WTC11 (cell line): Measurements from ENCODE around the gene S100A2.

ENCODE experiments used
- MXD4 ChIP-seq: fragments of 250-450 bp; sonication (Bioruptor Pico); IDR thresholded peaks from 2 replicates; pipeline ENCODE4 v1.8.0; 2021; ENCODE audit warnings: mild to moderate bottlenecking, moderate library complexity, borderline replicate concordance
- SP1 ChIP-seq: sonication (generic); formaldehyde crosslinking; conservative IDR thresholded peaks from 2 replicates; pipeline ENCODE4 v1.8.1; 2022; ENCODE audit warnings: missing genetic modification reagents
- TF ChIP-seq, protein P1 (sequence below): sonication (generic); formaldehyde crosslinking; IDR thresholded peaks from 2 replicates; pipeline ENCODE4 v1.8.0; 2022; ENCODE audit warnings: mild to moderate bottlenecking, missing genetic modification reagents
- TF ChIP-seq, protein P2 (sequence below): sonication (generic); formaldehyde crosslinking; IDR thresholded peaks from 2 replicates; pipeline ENCODE4 v1.8.0; 2023; ENCODE audit warnings: missing genetic modification reagents, mild to moderate bottlenecking, borderline replicate concordance

DNA sequence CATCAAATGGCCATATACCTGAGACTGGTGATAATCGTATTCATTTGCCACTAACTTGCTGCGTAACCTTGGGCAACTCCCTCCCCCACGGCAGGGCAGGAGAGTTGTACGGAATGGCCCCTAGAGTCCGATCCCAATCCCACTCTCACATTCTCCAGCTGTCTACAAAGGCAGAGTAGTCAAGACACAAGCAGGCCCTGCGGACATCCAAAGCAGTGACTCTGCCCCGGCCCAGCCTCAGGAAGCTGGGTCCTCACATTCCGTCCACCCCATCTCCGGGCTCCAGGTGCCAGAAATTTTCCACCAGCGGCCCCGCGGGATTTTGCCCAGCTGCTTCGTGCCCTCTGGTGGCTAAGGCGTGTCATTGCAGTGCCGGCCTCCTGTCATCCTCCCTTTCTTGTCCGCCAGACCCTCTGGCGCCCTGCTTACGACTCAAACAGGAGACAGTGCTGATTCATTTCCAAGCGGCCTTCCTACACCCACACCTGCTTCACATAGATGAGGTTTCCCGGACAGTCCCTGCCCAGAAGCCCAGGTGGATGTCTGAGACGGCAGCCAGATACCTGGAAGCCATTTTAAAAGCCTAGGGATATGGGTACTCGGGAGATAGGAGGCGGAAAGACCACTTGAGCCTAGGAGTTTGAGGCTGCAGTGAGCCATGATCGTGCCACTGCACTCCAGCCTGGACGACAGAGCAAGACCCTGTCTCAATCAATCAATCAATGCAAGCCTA, 2.9 kb upstream of the S100A2 start:
- TF ChIP-seq, protein P1, sequence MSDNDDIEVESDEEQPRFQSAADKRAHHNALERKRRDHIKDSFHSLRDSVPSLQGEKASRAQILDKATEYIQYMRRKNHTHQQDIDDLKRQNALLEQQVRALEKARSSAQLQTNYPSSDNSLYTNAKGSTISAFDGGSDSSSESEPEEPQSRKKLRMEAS (CRISPR knock-in tag), result peak; percentile 63
- TF ChIP-seq, protein P2, sequence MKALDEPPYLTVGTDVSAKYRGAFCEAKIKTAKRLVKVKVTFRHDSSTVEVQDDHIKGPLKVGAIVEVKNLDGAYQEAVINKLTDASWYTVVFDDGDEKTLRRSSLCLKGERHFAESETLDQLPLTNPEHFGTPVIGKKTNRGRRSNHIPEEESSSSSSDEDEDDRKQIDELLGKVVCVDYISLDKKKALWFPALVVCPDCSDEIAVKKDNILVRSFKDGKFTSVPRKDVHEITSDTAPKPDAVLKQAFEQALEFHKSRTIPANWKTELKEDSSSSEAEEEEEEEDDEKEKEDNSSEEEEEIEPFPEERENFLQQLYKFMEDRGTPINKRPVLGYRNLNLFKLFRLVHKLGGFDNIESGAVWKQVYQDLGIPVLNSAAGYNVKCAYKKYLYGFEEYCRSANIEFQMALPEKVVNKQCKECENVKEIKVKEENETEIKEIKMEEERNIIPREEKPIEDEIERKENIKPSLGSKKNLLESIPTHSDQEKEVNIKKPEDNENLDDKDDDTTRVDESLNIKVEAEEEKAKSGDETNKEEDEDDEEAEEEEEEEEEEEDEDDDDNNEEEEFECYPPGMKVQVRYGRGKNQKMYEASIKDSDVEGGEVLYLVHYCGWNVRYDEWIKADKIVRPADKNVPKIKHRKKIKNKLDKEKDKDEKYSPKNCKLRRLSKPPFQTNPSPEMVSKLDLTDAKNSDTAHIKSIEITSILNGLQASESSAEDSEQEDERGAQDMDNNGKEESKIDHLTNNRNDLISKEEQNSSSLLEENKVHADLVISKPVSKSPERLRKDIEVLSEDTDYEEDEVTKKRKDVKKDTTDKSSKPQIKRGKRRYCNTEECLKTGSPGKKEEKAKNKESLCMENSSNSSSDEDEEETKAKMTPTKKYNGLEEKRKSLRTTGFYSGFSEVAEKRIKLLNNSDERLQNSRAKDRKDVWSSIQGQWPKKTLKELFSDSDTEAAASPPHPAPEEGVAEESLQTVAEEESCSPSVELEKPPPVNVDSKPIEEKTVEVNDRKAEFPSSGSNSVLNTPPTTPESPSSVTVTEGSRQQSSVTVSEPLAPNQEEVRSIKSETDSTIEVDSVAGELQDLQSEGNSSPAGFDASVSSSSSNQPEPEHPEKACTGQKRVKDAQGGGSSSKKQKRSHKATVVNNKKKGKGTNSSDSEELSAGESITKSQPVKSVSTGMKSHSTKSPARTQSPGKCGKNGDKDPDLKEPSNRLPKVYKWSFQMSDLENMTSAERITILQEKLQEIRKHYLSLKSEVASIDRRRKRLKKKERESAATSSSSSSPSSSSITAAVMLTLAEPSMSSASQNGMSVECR, result no peak
- TF ChIP-seq MXD4 (CRISPR knock-in tag), result no peak
- no peak for TF ChIP-seq SP1 (CRISPR knock-in tag)
